Endothelial cell of umbilical vein (primary cell): Measurements from ENCODE around the gene MVK.

ENCODE experiments used
- CTCF ChIP-seq, 2 donors: IDR thresholded peaks; 1 replicate in 1 of 2; 2 replicates in 1 of 2; pipeline ENCODE4 v1.5.1; 2011; ENCODE audit warnings: low read length in 2 of 2, mild to moderate bottlenecking in 2 of 2, moderate library complexity in 2 of 2, control low read depth in 1 of 2, inconsistent platforms in 1 of 2, low read depth in 1 of 2; ENCODE audit not compliant: insufficient read depth in 1 of 2; ENCODE audit errors: extremely low read depth in 1 of 2
- FOS ChIP-seq: IDR thresholded peaks from 2 replicates; pipeline ENCODE4 v1.6.1; 2011; ENCODE audit warnings: mild to moderate bottlenecking, low read length, moderate library complexity, borderline replicate concordance; ENCODE audit not compliant: insufficient read depth
- MAX ChIP-seq: IDR thresholded peaks from 2 replicates; pipeline ENCODE4 v1.6.1; 2011; ENCODE audit not compliant: insufficient read depth, insufficient read length
- POLR2AphosphoS5 ChIP-seq: IDR thresholded peaks from 2 replicates; pipeline ENCODE4 v1.6.1; 2012; ENCODE audit warnings: low read depth, mild to moderate bottlenecking, control low read depth, low read length, moderate library complexity; ENCODE audit not compliant: insufficient read depth

- TF ChIP-seq POLR2AphosphoS5 (no peak), FOS (no peak), MAX (no peak), CTCF (IDR thresholded peaks at IDR 0.05; ENCODE audit: extremely low read depth in 1 of 2, insufficient read depth in 1 of 2, low read depth in 1 of 2, low read length in 2 of 2) (no peak)
These were observed 26.3 kb upstream of the MVK start for GRCh38 chr12:109547286-109547685.
